BJ (cell line): ENCODE results near the gene NCK2. TPM values are rescaled to one million over a fixed set of nuclear protein-coding genes. Genes with fewer than 3 reads are reported as not detected.

Experiments used
- CTCF ChIA-PET: fragments of 350-600 bp; formaldehyde crosslinking; extraction: SDS; loops from one replicate; lab custom pipeline; 2021; ENCODE audit warnings: antibody characterized with exemption, inconsistent platforms; lab: Yijun Ruan, JAX
- POLR2A ChIA-PET: fragments of 300-600 bp; sonication (Branson Sonifier 250); formaldehyde crosslinking; extraction: SDS; loops from one replicate; lab custom pipeline; 2021; ENCODE audit warnings: antibody characterized with exemption; lab: Charles Lee
- DNase-seq: peaks from one replicate; pipeline ENCODE4 v3.0.0-alpha.2; 2011; ENCODE audit warnings: low read depth
- H3K27me3 ChIP-seq: 2 replicates; pipeline ENCODE4 v1.6.0; 2011; ENCODE audit warnings: low read length; ENCODE audit not compliant: control insufficient read depth, insufficient read depth
- H3K36me3 ChIP-seq: 2 replicates; pipeline ENCODE4 v1.5.1; 2011; ENCODE audit warnings: low read length; ENCODE audit not compliant: control insufficient read depth, insufficient read depth
- H3K4me3 ChIP-seq: 2 replicates; pipeline ENCODE4 v1.5.1; 2011; ENCODE audit warnings: low read depth, mild to moderate bottlenecking, control low read depth, low read length
- CTCF ChIP-seq: IDR thresholded peaks from 2 replicates; pipeline ENCODE4 v1.5.1; 2011; ENCODE audit warnings: low read depth, mild to moderate bottlenecking, control low read depth, inconsistent platforms, low read length, moderate library complexity; ENCODE audit not compliant: insufficient read depth
- polyA plus RNA-seq: library from polyadenylated mRNA; depleted of rRNA; stranded (reverse); fragments of >200 nt; gene quantifications from 2 replicates; pipeline ENCODE4 v1.2.3, GENCODE V29; 2011

Gene NCK2
- polyA plus RNA-seq, 1 experiment = 32.9 TPM

- ChIA-PET POLR2A (no interaction called here), CTCF (no interaction called here)
- Histone ChIP-seq H3K27me3 (no peaks in the 10 kb centered on the region), H3K36me3 (no peaks in the 10 kb centered on the region; the same call in 1 of the 2 replicates), H3K4me3 (no peak overlapping the region)
- DNase-seq = no peak
- no peak for TF ChIP-seq CTCF
Measured at GRCh38 chr2:105791229-105791628, 46.5 kb downstream of the NCK2 start.

- H3K36me3 ChIP-seq = no peaks in the 10 kb centered on the region
- H3K27me3 ChIP-seq = no peaks in the 10 kb centered on the region
- ChIA-PET POLR2A (no interaction called here), CTCF (no interaction called here)
- H3K4me3 ChIP-seq = no peak overlapping the region
- DNase-seq = no peak
- TF ChIP-seq CTCF = no peak
Measured at GRCh38 chr2:105792561-105792960, 47.8 kb downstream of the NCK2 start.

GRCh38 chr2:105793196-105793975 is 48.7 kb downstream of the NCK2 start:
- TF ChIP-seq CTCF = no peak
- H3K4me3 ChIP-seq = no peak overlapping the region
- H3K36me3 ChIP-seq = no peaks in the 10 kb centered on the region
- ChIA-PET POLR2A (no interaction called here), CTCF (interaction anchor here (0.6 kb wide), 1 partner anchor 26 kb away, joined by 3 read pairs; no protein-coding TSS in a partner anchor)
- DNase-seq = no peak
- H3K27me3 ChIP-seq = no peaks in the 10 kb centered on the region

- Histone ChIP-seq H3K36me3 (no peaks in the 10 kb centered on the region), H3K27me3 (no peaks in the 10 kb centered on the region), H3K4me3 (no peak overlapping the region)
- no peak for DNase-seq
- no peak for TF ChIP-seq CTCF
- CTCF ChIA-PET = no interaction called here
- POLR2A ChIA-PET = no interaction called here
Measured at GRCh38 chr2:105794926-105795574, 50.3 kb downstream of the NCK2 start.

- TF ChIP-seq CTCF = no peak
- ChIA-PET POLR2A (no interaction called here), CTCF (no interaction called here)
- no peak overlapping the region for H3K4me3 ChIP-seq
- no peaks in the 10 kb centered on the region for H3K36me3 ChIP-seq
- no peak for DNase-seq
- H3K27me3 ChIP-seq = no peaks in the 10 kb centered on the region
Measured at GRCh38 chr2:105795575-105795934, 50.8 kb downstream of the NCK2 start.
